CD4-positive, alpha-beta T cell treated with Interleukin-10 for 1 hour (primary cell): ENCODE measurements around the gene CNOT2.
A peak's percentile ranks its signal among the peaks of the same experiment; 100 is the strongest.

Experiments
- DNase-seq: peaks from one replicate; pipeline ENCODE4 v3.0.0-alpha.2; 2020

The CNOT2 gene, protein sequence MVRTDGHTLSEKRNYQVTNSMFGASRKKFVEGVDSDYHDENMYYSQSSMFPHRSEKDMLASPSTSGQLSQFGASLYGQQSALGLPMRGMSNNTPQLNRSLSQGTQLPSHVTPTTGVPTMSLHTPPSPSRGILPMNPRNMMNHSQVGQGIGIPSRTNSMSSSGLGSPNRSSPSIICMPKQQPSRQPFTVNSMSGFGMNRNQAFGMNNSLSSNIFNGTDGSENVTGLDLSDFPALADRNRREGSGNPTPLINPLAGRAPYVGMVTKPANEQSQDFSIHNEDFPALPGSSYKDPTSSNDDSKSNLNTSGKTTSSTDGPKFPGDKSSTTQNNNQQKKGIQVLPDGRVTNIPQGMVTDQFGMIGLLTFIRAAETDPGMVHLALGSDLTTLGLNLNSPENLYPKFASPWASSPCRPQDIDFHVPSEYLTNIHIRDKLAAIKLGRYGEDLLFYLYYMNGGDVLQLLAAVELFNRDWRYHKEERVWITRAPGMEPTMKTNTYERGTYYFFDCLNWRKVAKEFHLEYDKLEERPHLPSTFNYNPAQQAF

DNA sequence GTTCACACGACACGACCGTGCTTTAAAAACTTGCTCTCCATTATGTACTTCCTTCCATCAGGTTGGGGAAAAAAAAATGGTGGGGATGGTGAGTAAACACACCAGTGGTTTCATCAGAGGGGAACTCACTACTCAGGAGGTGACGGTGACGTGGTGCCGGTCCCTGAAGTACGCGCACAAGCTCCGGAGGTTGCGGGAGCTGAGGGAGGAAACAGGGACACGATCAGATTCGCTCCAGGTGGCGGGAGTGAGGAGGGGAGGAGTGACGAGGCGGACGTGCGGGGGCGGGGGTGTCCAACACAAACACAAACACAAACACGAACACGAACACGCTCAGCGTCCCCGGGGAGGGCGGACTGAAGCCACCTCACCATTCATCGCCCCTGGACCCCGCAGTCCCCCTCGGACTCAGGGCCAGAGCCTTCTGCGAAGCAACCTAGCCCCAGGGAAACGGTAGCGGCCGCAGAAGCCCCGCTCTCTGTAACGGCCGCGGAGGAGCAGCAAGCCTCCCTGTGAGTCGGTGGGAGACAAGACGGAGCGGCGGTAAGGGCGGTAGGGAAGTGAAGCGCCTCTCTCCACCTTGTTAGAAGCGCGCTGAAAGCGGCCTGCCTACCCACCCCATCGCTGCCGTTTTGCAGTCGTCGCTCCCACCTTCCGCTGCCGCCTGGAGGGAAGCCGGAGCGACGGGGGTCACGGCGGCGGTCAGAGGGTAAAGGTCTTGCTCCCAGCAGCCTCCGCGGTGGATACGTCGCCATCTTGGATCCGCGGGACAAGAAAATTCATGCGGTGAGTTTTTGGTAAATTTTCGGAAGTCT lies at the start of gene CNOT2:
Gene CNOT2 (plus strand): TSS at position 739 of the 815 bp plus-strand sequence. CDS start 34,794 bp downstream, outside the sequence.
- DNase-seq = peak; percentile 90

DNA sequence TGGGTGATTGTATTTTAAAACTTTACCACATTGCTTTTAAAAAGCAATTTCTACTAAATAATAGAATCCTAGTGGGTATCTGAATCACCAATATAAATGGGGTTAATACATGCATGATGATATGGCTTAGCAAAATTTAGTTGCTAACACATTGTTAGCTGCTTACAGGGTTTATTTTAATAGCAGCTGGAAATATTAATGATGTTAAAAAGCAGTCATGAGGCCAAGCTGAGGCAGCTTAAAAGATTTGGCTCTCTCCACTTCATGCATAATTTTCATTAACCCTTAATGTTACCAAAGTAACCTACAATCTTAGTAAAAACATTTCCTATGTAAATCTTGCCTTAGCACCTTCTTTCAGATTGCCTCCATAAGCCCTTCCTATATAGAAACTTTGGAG lies 49.2 kb upstream of the CNOT2 start:
- DNase-seq = no peak

GRCh38 chr12:70196811-70197281 lies 46.4 kb upstream of the CNOT2 start:
- DNase-seq = no peak

GRCh38 chr12:70197345-70197744 lies 45.9 kb upstream of the CNOT2 start:
- no peak for DNase-seq

- DNase-seq = no peak
Measured at GRCh38 chr12:70213707-70214106, 29.5 kb upstream of the CNOT2 start.

- no peak for DNase-seq
Measured at GRCh38 chr12:70214972-70215617, 28.1 kb upstream of the CNOT2 start.

DNA sequence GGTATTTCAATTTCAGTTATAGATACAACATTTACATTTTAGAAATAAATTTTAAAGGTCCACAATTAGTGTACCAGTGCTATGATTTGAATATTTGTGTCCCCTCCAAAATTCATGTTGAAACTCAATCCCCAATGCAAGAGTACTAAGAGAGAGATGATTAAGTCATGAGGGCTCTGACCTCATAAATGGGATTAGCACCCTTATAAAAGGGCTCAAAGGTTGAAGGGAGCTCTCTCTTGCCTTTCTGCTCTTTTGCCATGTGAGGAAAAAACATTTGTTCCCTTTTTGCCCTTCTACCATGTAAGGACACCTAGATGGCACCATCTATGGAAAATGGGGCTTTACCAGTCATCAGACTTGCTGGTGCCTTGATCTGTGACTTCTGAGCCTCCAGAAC lies 25.8 kb upstream of the CNOT2 start:
- DNase-seq = no peak

GRCh38 chr12:70221626-70222025 lies 21.6 kb upstream of the CNOT2 start:
- no peak for DNase-seq

GRCh38 chr12:70227911-70228310 lies 15.3 kb upstream of the CNOT2 start:
- no peak for DNase-seq

DNA sequence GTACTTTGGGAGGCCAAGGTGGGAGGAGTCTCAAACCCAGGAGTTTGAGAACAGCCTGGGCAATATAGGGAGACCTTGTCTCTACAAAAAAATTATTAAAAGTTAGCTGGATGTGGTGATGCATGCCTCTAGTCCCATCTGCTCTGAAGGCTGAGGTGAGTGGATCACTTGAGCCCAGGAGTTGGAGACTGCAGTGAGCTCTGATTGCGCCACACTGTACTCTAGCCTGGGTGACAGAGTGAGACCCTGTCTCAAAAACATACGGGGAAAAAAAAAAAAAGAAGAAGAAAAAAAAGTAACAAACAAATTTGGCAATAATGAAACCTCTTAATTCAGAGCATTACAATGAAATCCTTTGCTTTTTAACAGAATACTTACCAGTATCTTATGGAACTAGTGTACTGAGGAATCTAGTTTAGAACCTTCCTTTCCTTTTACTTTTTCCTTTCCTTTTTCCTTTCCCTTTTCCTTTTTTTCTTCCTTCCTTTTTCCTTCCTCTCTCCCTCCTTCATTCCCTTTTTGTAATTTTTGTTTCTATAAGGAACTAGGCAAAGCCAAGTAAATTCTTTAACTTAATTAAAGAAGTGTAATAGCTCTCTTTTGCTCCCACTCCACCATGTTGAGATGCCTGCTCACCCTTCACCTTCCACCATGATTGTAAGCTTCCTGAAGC lies 12.2 kb upstream of the CNOT2 start:
- no peak for DNase-seq

- no peak for DNase-seq
Measured at GRCh38 chr12:70236990-70237389, 6.2 kb upstream of the CNOT2 start.

DNA sequence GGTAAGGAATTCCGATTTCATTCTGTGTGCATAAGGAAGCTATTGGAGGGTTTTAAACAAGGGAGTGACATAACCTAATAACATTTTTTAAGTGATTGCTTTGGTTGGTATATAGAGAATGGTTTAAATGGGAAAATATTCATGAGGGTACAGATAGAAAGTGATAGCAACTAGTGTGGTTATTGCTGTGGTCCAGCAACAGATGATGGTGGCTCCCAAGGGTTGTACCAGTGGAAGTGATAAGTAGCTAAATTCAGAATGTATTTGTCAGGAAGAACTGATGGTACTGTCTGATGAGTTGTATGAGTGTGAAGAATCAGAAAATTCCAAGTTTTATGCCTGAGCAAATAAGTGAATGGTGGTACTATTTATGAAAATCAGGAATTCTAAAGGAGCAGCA lies 2.6 kb upstream of the CNOT2 start:
- DNase-seq = no peak

- no peak for DNase-seq
Measured at GRCh38 chr12:70241845-70242244, 1.4 kb upstream of the CNOT2 start.

GRCh38 chr12:70243510-70244371 lies 508 bp downstream of the CNOT2 start:
- DNase-seq = peak; percentile 75

DNA sequence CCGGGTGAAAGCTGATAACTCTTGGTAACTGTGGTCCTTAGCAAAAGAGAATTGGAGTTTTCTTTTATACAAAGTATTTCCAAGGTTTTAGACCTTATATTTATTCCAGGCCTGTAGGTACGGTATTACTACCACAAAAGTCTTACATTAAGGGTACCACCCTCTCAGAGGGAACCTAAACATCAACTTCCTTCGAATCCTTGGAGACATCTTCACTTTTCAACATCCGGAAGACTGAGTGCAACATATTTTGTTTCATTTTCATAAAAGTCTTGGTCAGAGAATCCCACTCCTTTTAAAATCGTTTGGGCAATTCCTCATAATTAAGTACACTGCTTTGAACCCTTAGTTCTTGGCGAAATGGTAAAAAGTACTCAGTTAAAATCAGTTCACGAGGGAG lies 1.2 kb downstream of the CNOT2 start:
- no peak for DNase-seq

GRCh38 chr12:70245458-70245857 lies 2.2 kb downstream of the CNOT2 start:
- DNase-seq = no peak

GRCh38 chr12:70246580-70246979 lies 3.3 kb downstream of the CNOT2 start:
- no peak for DNase-seq

DNA sequence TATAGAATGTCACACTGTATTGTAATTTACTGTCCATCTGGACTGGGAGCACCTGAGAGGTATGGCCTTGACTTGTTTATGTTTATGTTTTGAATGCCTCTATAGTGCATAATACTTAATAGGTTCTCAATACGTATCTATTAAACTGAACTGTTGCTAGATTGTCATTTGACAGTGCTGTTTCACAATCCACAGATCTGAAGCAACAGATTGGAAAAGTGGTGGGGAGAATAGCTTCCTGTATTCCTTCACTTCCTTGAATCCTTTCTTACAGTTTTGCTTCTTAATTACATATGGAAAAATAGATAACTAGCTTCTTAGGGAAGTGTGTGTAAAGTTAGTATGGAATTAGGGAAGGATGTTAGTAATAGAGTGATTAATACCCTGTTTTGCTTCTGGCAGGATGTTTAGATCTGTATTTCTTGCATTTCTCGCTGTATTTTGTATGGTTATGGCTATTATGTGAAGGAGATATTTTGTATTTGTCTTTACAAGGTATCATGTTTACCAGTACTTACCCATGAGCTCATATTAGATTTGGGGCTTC lies 4.5 kb downstream of the CNOT2 start:
- DNase-seq = no peak

GRCh38 chr12:70248876-70249275 lies 5.6 kb downstream of the CNOT2 start:
- DNase-seq = no peak

DNA sequence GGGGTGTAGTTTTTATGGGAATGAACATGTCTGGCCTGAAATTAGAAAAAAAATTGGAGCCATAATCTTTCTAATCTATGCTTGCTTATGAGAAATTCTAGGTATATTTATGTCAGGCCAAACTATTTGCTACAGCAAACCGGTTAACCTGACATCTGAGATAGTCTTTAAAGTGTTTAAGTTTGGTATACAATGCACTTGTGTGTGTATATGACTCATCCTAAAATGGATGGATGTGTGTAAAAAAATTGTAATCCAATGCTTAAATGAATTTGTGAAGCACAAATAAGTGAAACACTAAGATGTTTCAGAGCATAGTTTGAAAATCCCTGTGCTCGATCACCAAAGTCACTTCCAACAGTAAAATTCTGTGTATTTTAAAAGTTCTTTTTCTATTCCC lies 6.7 kb downstream of the CNOT2 start:
- no peak for DNase-seq

GRCh38 chr12:70251226-70251625 lies 8.0 kb downstream of the CNOT2 start:
- no peak for DNase-seq
